HG02642 (cell line): Measurements from ENCODE around the gene CARS2.
"Not testable (repeated sequence)": the region's sequence is repeated elsewhere in the genome, so short reads cannot be mapped to it uniquely, and the experiment has no call there.

Experiments
- ATAC-seq: cut with Tn5 transposase; IDR thresholded peaks from one replicate; pipeline ENCODE4 v1.9.1; 2021; ENCODE audit warnings: mild to moderate bottlenecking; ENCODE audit not compliant: unreplicated experiment, poor library complexity

Gene CARS2

GRCh38 chr13:110626521-110626920 is 79.4 kb downstream of the CARS2 start:
- ATAC-seq: no peak

GRCh38 chr13:110625771-110626321 is 80.1 kb downstream of the CARS2 start:
- no peak for ATAC-seq

GRCh38 chr13:110624766-110625756 is 80.9 kb downstream of the CARS2 start:
- ATAC-seq: no peak

- ATAC-seq: no peak
Measured at GRCh38 chr13:110620596-110620995, 85.3 kb downstream of the CARS2 start.

- no peak for ATAC-seq
Measured at GRCh38 chr13:110618780-110619179, 87.1 kb downstream of the CARS2 start.

- no peak for ATAC-seq
Measured at GRCh38 chr13:110618167-110618566, 87.7 kb downstream of the CARS2 start.

- ATAC-seq: no peak
Measured at GRCh38 chr13:110617321-110618072, 88.4 kb downstream of the CARS2 start.

- peak; percentile 49 for ATAC-seq
Measured at GRCh38 chr13:110616103-110617101, 89.5 kb downstream of the CARS2 start.

- peak; percentile 83 for ATAC-seq
Measured at GRCh38 chr13:110615322-110616102, 90.4 kb downstream of the CARS2 start, which contains the start of gene NAXD. NAXD (plus strand) TSS chr13:110615545; CDS start chr13:110615602, 57 bp downstream.

GRCh38 chr13:110615005-110615321 is 91.0 kb downstream of the CARS2 start:
- no peak for ATAC-seq

GRCh38 chr13:110610955-110611595 is 94.8 kb downstream of the CARS2 start:
- ATAC-seq: no peak

- no peak for ATAC-seq
Measured at GRCh38 chr13:110607675-110608224, 98.2 kb downstream of the CARS2 start.

- ATAC-seq: not testable (repeated sequence)
Measured at GRCh38 chr13:110606281-110606680, 99.6 kb downstream of the CARS2 start.

GRCh38 chr13:110605132-110605531 is 100.8 kb downstream of the CARS2 start:
- no peak for ATAC-seq

GRCh38 chr13:110600980-110601379 is 104.9 kb downstream of the CARS2 start:
- no peak for ATAC-seq

GRCh38 chr13:110600261-110600819 is 105.6 kb downstream of the CARS2 start:
- no peak for ATAC-seq

- no peak for ATAC-seq
Measured at GRCh38 chr13:110597041-110597689, 108.8 kb downstream of the CARS2 start.
